ENCODE results near the gene SLAMF6.
"Not testable (repeated sequence)": the region's sequence is repeated elsewhere in the genome, so short reads cannot be mapped to it uniquely, and the experiment has no call there.

SLAMF6 gene

DNA sequence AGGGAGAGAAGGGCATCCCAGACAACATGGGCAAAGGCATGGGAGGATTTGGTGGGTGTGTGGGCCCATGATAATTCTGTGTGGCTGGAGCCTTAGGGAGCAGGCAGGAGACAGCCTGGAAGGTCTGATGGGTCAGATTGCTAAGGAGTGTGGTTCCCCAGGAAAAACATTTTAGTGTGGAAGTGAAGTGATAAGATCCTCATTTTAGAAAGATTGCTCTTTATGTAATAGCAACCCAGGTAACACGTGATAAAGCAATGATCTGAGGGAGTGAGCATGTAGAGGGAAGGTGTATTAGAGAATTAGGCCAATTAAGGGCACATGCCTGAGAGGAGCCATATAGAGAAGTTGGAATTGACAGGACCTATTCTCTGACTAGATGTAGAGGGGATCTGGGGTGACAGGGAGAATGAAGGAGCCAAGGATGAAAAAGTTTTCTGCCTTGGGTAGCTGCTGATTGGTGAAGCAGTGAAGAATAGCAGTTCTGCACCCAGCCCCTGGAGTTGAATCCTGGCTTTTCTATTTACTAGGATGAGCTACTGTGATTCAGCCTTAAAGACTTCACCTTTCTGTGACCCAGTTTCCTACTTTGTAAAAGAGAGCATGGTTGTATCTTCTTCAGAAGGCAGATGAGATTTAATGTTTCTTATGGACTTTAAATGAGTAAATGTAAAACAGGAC is 18.7 kb upstream of the SLAMF6 start:
- no peak for DNase-seq

DNA sequence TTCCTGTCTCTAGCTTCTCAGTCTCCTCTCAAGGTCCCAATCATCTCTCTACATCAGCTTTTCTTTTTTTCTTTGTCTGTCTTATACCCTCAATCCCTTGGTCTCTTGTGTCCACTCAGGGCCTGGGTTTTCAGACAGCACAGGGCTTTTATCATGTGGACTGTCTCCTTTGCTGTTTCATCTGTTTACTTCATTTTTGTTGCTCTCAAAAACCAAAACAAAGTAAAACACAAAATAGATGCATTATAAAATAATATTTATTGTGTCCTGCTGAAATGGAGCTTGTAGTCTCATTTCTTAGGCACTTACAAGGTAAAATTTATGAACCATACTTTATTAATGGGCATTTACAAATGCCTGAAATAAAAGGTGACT is 17.8 kb upstream of the SLAMF6 start:
- no peak for DNase-seq

DNA sequence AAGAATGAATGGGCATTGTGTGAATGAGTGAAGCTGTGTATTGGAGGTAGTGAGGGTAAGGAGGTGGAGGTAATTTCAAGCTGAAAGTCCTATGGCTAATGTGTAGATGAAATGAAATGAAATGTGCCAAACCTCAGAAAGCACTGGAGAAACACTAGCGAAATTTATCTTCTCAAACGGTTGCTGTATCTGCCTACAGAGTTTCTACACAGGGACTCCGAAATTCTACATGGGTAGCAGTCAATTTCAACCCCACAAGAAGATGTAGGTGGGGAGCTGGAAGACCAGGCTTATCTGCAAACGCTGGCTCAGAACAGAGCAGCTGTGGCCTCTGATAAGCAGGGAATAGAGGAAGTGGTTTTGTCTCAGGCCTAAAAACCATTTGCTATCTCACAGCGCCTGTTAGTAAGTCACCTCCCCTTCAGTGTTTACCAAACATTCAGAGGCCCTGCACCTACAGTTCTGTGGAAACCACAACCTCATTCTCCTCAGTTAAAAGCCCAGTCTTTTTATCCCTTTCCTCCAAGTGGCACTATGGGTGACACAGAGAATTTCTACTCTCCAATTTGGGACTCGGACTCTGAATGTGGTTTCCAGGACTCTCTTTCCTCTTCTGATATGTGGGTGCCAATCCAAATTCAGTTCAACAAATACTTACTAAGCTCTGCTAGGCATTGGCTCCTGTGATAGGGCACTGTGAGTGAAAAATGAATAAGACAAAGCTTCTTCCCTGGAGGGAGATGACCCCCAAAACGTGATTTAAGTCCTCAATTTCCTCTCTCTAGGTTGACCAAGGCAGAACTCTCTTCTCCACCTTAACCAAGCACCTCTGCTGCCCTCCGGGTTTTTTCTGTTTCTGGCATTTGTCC is 17.2 kb upstream of the SLAMF6 start:
- DNase-seq, result no peak

DNA sequence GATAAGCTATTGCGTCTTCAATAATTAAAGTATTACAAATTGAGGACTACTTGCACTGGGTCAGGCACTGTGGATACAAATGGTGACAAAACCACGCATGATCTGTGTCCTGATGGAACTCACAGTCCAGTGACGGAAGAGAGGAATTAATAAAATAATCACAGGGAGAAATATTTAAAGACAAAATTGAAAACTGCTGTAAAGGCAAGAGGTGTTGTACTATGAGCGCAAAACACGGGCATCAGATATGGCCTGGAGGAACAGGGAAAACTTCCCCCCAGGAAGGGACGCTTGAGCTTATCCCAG is 16.6 kb upstream of the SLAMF6 start:
- no peak for DNase-seq

DNA sequence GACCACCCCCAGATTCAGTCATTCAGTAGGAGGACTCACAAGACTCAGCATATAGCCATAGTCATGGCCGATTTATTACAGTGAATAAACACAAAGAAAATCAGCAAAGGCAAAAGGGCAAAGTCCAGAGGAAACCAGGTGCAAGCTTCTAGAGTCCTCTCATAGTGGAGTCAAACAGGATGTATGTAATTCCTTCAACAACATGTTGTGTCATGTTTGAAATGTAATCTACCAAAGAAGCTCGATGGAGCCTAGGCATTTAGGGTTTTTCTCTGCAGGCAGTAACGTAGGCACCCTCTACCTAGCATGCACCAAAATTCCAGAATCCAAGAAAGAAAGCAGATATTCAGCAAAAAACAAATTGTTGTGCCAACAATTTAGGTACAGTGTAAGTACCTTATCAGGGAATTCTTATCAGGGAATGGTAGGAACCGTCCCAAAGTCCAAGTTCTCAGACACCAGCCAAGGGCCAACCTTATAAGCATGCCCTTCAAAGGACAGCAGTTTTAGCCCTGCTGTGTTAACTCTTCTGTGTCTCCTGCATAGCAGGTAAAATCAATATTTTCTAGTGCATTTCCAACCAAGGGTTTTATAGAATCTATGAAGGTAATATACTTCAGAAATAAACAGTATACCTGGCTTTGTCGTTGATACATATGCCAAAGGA is 16.1 kb upstream of the SLAMF6 start:
- no peak for DNase-seq

DNA sequence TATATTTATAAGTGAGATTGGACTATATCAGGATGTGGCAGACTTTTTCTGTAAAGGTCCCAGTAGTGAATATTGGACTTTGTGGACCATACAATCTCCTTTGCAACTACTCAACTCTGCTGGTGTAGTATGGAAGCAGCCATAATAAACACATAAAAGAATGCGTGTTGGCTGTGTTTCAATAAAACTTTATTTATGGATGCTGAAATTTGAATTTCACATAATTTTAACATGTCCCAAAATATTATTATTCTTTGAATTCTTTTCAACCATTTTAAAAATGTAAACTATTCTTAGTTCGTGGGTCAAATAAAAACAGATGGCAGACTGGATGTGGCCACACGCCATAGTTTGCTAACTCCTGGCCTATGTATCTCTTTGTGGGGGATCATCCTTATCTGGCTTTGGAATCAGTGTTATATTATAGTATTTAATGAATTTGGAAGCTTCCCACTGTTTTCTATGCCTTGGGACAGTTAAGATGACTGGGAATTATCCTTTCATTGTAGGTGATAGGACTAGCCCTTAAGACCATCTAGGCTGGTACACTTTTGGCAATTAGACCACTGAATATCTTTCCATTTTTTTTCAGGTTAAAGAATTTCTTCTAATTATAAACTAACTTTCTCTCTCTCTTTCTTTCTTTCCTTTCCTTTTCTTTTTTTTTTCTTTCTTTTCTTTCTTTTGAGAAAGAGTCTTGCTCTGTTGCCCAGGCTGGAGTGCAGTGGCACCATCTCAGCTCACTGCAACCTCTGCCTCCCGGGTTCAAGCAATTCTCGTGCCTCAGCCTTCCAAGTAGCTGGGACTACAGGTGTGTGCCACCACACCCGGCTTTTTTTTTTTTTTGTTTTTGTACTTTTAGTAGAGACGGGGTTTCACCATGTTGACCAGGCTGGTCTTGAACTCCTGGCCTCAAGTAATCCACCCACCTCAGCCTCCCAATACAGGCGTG is 14.9 kb upstream of the SLAMF6 start:
- no peak for DNase-seq

DNA sequence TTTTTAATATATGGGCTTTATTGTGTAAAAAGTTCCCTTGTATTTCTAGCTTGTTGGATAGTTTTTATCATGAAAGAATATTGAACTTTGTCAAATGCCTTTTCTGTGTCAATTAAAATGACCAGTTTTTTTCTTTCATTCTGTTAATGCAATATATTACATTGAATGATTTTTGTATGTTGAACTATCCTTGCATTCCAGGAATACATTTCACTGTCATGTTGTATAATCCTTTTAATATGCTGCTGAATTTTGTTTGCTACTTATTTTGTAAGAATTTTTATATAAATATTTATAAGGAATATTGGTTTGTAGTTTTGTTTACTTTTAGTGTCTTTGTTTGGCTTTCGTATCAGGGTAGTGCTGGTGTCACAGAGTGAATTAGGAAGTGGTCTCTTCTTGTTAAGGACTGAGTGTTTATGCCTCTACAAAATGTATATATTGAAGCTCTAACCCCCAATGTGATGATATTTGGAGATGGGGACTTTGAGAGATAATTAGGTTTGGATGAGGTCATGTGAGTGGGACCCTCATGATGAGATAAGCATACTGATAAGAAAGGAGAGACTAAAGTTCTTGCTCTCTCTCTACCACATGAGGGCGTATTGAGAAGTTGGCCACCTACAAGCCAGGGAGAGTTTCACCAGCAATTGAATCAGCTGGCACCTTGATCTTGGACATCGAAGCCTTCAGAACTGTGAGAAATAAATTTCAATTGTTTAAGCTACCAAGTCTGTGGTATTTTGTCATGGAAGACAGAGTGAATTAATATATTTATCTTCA is 12.0 kb upstream of the SLAMF6 start:
- DNase-seq, result no peak

DNA sequence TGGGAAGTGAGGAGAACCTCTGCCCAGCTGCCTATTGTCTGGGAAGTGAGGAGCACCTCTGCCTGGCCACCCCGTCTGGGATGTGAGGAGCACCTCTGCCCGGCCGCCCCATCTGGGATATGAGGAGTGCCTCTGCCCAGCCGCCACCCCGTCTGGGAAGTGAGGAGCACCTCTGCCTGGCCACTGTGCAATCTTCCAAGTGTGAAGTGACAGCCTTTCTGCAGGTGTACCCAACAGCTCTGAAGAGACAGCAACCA is 9.4 kb upstream of the SLAMF6 start:
- DNase-seq, result not testable (repeated sequence)

DNA sequence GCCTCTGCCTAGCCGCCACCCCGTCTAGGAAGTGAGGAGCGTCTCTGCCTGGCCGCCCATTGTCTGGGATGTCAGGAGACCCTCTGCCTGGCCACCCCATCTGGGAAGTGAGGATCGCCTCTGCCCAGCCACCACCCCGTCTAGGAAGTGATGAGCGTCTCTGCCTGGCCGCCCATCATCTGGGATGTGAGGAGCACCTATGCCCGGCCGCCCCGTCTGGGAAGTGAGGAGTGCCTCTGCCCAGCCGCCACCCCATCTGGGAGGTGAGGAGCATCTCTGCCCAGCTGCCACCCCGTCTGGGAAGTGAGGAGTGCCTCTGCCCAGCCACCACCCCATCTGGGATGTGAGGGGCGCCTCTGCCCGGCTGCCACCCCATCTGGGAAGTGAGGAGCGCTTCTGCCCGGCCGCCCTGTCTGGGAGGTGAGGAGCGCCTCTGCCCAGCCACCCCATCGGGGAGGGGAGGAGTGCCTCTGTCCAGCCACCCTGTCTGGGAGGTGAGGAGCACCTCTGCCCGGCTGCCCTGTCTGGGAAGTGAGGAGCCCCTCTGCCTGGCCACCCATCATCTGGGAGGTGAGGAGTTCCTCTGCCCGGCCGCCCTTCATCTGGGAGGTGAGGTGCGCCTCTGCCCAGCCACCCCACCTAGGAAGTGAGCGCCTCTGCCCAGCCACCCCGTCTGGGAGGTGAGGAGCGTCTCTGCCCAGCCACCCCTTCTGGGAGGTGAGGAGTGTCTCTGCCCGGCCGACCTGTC is 8.9 kb upstream of the SLAMF6 start:
- DNase-seq, result not testable (repeated sequence)

DNA sequence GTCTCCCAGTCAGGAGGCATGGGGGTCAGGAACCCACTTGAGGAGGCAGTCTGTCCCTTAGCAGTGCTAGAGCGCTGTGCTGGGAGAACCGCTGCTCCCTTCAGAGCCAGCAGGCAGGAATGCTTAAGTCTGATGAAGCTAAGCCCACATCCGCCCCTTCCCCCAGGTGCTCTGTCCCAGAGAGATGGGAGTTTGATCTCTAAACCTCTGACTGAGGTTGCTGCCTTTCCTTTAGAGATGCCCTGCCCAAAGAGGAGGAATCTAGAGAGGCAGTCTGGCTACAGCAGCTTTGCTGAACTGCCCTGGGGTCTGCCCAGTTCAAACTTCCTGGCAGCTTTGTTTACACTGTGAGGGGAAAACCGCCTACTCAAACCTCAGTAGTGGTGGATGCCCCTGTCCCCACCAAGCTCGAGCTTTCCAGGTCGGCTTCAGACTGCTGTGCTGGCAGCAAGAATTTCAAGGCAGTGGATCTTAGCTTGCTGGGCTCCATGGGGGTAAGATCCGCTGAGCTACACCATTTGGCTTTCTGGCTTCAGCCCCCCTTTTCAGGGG is 6.4 kb upstream of the SLAMF6 start:
- not testable (repeated sequence) for DNase-seq

DNA sequence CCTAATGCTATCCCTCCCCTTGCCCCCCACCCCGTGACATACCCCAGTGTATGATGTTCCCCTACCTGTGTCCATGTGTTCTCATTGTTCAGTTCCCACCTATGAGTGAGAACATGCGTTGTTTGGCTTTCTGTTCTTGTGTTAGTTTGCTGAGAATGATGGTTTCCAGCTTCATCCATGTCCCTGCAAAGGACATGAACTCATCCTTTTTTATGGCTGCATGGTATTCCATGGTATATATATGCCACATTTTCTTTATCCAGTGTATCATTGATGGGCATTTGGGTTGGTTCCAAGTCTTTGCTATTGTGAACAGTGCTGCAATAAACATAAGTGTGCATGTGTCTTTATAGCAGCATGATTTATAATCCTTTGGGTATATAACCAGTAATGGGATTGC is 734 bp upstream of the SLAMF6 start:
- DNase-seq, result not testable (repeated sequence)

DNA sequence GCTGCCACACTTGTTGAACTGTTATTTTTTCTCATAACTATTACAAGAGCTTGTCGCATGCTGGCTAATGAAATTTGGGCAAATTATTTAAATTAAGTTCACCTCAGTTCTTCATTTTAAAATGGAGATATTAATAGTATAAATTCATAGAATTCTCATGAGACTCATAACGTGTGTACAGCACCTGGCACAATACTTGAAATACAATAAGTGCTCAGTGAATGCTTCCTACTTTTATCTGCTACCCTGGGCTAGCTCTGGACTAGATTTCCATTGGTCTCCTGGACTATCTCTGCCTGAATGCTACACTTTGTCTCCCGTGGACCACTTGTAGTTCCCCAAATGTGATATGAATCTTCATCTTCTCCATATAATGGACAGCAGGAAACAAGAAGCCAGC is 919 bp downstream of the SLAMF6 start:
- DNase-seq, result no peak

DNA sequence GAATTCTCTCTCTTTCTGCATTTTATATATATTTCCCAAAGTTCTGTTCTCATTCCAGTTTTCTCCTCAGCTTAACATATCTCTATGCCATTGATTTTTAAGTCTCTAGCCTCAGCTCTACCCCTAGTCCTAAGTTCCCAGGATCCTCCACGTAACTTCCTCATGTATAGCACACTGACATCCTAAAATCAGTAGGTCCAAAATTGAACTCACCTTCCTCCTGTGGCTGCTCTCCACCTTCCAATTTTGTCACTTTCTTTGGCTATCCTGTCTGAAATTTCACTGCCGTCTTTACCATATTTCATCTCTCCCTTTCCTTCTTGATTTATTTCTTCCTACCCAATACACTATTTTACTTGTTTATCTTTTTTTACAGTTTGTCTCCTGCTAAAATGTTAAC is 1.5 kb downstream of the SLAMF6 start:
- no peak for DNase-seq

DNA sequence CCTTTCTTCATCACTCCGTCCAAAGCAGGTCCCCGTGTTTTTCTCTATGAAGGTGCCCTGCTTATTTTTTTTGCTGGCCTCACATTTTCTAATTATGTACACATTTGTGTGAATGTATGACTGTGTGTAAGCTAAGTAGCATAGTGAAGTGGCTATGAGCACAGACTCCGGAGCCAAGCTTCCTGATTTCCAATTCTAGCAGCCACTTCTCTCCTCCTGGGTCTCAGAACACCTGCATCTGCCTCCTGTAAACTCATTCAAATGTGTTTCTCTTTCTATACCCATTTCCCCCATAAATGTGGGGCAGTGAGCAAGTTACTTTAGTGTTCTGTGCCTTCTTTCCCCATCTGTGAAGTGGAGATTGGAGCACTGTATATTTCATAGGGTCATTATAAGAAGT is 2.1 kb downstream of the SLAMF6 start:
- DNase-seq, result no peak

DNA sequence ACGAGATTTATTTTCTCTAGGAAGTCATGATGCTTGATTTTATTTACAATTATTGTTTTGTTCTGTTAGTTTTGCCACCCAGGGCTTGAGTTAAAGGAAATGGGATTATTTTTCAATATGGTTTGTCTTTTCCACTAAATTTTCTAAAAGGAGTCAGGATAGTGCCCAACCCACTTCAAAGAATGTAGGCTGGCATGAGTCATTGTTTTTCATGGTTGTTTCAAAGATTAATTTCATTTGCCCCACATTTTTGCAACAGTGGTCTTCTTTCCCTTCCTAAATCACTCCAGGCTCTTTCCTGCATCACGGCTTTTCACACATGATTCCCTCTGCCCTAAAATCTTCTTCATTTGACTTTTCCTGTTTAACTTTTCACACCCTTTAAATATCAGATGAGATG is 2.5 kb downstream of the SLAMF6 start:
- no peak for DNase-seq

DNA sequence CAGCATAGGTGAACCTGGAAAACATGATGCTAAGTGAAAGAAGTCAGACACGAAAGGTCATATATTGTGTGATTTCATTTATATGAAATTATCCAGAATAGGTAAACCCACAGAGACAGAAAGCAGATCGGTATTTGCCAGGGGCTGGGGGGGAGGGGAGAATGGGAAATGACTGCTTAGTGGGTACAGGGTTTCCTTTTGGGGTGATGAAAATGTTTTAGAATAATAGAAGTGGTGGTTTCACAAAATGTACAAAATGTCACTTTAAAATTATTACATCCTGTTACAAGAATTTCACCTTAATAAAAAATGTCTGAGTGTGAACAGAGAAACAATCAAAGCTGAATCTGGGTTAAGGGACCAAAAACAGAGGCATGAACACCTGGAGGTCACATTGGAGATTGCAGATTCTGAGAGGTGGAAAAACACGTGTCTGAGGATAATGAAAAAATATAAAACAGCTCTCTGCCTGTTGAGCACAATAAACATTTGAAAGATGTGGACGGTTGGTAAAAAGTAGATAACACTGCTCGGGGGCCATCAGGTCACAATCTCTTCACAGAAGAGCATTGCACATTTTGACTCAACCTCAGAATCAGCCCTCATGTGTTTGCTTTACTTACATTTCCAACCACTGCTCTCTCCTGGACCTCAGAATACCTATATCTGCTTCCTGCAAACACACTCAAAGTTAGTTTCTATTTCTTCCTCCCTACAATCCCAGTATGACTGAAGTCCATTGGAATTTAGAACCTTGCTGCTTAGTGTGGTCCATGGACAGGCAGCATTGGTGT is 3.2 kb downstream of the SLAMF6 start:
- no peak for DNase-seq

DNA sequence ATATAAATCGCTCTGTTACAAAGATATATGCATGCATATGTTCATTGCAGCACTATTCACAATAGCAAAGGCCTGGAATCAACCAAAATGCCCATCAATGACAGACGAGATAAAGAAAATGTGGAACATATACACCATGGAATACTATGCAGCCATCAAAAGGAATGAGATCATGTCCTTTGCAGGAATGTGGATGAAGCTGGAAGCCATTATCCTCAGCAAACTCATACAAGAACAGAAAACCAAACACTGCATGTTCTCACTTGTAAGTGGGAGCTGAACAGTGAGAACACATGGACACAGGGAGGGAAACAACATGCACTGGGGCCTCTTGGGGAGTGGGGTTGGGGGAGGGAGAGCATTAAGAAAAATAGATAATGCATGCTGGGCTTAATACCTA is 5.5 kb downstream of the SLAMF6 start:
- not testable (repeated sequence) for DNase-seq

DNA sequence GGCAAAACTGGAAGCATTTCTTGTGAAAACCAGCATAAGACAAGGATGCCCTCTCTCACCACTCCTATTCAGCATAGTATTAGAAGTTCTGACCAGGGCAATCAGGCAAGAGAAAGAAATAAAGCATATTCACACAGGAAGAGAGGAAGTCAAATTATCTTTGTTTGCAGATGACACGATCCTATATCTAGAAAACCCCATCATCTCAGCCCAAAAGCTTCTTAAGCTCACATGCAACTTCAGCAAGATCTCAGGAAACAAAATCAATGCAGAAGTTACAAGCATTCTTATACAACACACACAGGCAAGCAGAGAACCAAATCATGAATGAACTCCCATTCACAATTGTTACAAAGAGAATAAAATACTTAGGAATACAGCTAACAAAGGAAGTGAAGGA is 7.1 kb downstream of the SLAMF6 start:
- not testable (repeated sequence) for DNase-seq

DNA sequence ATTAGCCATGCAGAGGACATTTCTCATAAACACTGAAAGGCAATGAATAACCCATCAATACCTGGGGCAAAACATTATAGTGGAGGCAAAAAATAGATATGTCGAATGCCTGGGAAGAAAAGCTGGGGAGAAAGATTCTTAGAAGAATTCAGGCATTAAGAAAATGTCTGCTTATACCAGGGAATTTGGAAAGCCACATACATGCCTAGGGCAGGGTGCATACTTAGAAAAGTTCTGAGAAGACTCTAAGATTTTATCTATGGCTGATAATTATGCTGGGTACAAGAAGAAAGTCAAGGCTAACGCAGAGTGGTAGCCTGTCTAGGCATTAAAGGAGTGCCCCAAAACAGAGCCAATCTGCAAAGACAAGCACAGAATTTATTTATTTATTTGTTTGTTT is 18.4 kb downstream of the SLAMF6 start:
- DNase-seq, result no peak

DNA sequence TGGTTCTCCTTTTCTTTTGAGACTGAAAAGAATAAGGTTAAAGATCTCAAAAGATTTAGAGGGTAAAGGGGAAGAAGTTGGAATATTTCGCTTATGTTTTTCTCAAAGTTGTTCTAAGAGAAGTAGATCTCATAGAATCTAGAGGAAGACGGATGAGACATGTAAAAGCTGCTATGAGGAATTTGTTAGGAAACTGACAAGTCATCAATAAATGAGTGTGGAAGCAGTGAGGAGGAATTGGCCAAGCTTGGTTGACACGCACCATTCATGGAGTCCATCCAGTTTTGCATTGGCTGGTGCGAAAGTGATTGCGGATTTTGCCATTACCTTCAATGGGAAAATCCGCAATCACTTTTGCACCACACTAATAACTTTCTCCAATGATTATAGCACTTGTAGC is 20.0 kb downstream of the SLAMF6 start:
- no peak for DNase-seq

All from midbrain (tissue), 1 donor.